Suprapubic skin (tissue), 3 donors: Measurements from ENCODE around the gene UBE3A.

Experiments used
- EP300 ChIP-seq: sonication (generic); formaldehyde crosslinking; IDR thresholded peaks from one replicate; pipeline ENCODE4 v1.6.1; 2017; ENCODE audit warnings: antibody characterized with exemption
- POLR2A ChIP-seq, 2 donors: fragments of 450-650 bp; IDR thresholded peaks; one replicate each; pipeline ENCODE4 v1.6.1; 2017; ENCODE audit warnings: antibody characterized with exemption in 2 of 2, mild to moderate bottlenecking in 2 of 2, moderate library complexity in 2 of 2
- TF ChIP-seq, protein P1 (sequence below), 2 donors: fragments of 200-600 bp in 1 of 2; fragments of 450-650 bp in 1 of 2; sonication (generic) in 1 of 2; IDR thresholded peaks; one replicate each; pipeline ENCODE4 v1.5.1; 2016 to 2019; ENCODE audit warnings: antibody characterized with exemption in 2 of 2, mild to moderate bottlenecking in 1 of 2, moderate library complexity in 1 of 2

GRCh38 chr15:25375557-25375956, 63.3 kb downstream of the UBE3A start:
- TF ChIP-seq, protein P1, sequence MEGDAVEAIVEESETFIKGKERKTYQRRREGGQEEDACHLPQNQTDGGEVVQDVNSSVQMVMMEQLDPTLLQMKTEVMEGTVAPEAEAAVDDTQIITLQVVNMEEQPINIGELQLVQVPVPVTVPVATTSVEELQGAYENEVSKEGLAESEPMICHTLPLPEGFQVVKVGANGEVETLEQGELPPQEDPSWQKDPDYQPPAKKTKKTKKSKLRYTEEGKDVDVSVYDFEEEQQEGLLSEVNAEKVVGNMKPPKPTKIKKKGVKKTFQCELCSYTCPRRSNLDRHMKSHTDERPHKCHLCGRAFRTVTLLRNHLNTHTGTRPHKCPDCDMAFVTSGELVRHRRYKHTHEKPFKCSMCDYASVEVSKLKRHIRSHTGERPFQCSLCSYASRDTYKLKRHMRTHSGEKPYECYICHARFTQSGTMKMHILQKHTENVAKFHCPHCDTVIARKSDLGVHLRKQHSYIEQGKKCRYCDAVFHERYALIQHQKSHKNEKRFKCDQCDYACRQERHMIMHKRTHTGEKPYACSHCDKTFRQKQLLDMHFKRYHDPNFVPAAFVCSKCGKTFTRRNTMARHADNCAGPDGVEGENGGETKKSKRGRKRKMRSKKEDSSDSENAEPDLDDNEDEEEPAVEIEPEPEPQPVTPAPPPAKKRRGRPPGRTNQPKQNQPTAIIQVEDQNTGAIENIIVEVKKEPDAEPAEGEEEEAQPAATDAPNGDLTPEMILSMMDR (IDR thresholded peaks at IDR 0.05), result no peak
- TF ChIP-seq EP300 (no peak), POLR2A (IDR thresholded peaks at IDR 0.05) (no peak)
